ENCODE measurements around the gene TUBG1. TPM values are rescaled to one million over a fixed set of nuclear protein-coding genes. Genes with fewer than 3 reads are reported as not detected.
A peak's percentile ranks its signal among the peaks of the same experiment; 100 is the strongest.

The TUBG1 gene
- total and polyA plus RNA-seq, 10 of the 15 experiments (the other 5 are each of a cell fraction or from before 2014, with no cell fraction given): 40.0 to 256 (median 107) TPM

DNA sequence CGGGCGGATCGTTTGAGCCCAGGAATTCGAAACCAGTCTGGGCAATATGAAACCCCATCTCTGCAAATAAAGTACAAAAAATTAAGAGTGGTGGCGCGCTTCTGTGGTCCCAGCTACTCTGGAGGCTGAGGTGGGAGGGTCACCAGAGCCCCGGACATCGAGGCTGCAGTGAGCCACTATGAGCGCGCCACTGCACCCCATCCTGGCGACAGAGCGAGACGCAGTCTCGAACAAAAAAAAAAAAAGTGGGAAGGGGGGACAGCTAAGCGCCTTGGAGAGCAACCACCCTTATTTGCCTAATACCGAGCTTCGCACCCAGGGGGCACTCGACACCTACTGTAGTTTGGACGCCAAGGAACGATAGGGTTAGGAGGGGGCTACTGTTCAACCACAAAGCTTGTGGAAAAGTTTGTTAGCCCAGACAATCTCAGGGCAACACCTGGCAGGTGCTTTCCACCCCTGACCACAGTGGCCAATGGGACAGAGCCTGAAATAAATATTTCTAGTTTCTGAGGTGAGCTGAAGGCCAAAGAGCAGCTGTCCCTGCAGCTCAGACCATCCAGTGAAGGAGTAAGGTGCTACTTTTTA, 31.1 kb upstream of the TUBG1 start (continued):
- TF ChIP-seq JUNB (IDR thresholded peaks at IDR 0.05) (no peak), SREBF2 (IDR thresholded peaks at IDR 0.05; ENCODE audit: low read length) (no peak), NFIC (IDR thresholded peaks at IDR 0.05; ENCODE audit: low read depth, low read length) (peak; percentile 73), GATAD2B (conservative IDR thresholded peaks at IDR 0.05; ENCODE audit: low read depth) (peak; percentile 77; the same call in 1 of the 2 replicates), SIX5 (IDR thresholded peaks at IDR 0.05; ENCODE audit: low read depth, low read length, severe bottlenecking) (peak; percentile 10), HCFC1 (IDR thresholded peaks at IDR 0.05; ENCODE audit: low read length) (no peak), NR2F1 (conservative IDR thresholded peaks at IDR 0.05) (peak; percentile 94), HDAC6 (IDR thresholded peaks at IDR 0.05; ENCODE audit: unreplicated experiment) (no peak), FOS (IDR thresholded peaks at IDR 0.05; ENCODE audit: borderline replicate concordance, extremely low read depth, insufficient read length) (no peak), RFX5 (IDR thresholded peaks at IDR 0.05; ENCODE audit: low read depth, low read length) (no peak), POU2F2 (IDR thresholded peaks at IDR 0.05; ENCODE audit: borderline replicate concordance, low read depth, low read length) (peak; percentile 63; the same call in 2 of the 3 replicates), ASH2L (IDR thresholded peaks at IDR 0.05; ENCODE audit: borderline replicate concordance, low read depth) (no peak), TAF1 (IDR thresholded peaks at IDR 0.05; ENCODE audit: borderline replicate concordance, low read depth, low read length) (0 out of 2 replicates have a peak, but pooled peaks have one; percentile 4), HDGF (IDR thresholded peaks at IDR 0.05) (no peak), CHD1 (IDR thresholded peaks at IDR 0.05; ENCODE audit: low read depth, low read length) (no peak), MTA2 (IDR thresholded peaks at IDR 0.05; ENCODE audit: low read depth) (peak; percentile 80), EED (IDR thresholded peaks at IDR 0.05; ENCODE audit: low read depth) (peak; percentile 92)
- TF ChIP-seq, protein P1, sequence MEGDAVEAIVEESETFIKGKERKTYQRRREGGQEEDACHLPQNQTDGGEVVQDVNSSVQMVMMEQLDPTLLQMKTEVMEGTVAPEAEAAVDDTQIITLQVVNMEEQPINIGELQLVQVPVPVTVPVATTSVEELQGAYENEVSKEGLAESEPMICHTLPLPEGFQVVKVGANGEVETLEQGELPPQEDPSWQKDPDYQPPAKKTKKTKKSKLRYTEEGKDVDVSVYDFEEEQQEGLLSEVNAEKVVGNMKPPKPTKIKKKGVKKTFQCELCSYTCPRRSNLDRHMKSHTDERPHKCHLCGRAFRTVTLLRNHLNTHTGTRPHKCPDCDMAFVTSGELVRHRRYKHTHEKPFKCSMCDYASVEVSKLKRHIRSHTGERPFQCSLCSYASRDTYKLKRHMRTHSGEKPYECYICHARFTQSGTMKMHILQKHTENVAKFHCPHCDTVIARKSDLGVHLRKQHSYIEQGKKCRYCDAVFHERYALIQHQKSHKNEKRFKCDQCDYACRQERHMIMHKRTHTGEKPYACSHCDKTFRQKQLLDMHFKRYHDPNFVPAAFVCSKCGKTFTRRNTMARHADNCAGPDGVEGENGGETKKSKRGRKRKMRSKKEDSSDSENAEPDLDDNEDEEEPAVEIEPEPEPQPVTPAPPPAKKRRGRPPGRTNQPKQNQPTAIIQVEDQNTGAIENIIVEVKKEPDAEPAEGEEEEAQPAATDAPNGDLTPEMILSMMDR (IDR thresholded peaks at IDR 0.05 in 2 of 3, conservative IDR thresholded peaks at IDR 0.05 in 1 of 3; ENCODE audit: control insufficient read depth in 2 of 3, extremely low read depth in 1 of 3, insufficient read depth in 1 of 3, low read depth in 3 of 3, low read length in 3 of 3): peak; percentile 85 to 89 (median 85)
- TF ChIP-seq, protein P2, sequence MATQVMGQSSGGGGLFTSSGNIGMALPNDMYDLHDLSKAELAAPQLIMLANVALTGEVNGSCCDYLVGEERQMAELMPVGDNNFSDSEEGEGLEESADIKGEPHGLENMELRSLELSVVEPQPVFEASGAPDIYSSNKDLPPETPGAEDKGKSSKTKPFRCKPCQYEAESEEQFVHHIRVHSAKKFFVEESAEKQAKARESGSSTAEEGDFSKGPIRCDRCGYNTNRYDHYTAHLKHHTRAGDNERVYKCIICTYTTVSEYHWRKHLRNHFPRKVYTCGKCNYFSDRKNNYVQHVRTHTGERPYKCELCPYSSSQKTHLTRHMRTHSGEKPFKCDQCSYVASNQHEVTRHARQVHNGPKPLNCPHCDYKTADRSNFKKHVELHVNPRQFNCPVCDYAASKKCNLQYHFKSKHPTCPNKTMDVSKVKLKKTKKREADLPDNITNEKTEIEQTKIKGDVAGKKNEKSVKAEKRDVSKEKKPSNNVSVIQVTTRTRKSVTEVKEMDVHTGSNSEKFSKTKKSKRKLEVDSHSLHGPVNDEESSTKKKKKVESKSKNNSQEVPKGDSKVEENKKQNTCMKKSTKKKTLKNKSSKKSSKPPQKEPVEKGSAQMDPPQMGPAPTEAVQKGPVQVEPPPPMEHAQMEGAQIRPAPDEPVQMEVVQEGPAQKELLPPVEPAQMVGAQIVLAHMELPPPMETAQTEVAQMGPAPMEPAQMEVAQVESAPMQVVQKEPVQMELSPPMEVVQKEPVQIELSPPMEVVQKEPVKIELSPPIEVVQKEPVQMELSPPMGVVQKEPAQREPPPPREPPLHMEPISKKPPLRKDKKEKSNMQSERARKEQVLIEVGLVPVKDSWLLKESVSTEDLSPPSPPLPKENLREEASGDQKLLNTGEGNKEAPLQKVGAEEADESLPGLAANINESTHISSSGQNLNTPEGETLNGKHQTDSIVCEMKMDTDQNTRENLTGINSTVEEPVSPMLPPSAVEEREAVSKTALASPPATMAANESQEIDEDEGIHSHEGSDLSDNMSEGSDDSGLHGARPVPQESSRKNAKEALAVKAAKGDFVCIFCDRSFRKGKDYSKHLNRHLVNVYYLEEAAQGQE (IDR thresholded peaks at IDR 0.05; ENCODE audit: low read depth, low read length): no peak
- TF ChIP-seq, protein P3, sequence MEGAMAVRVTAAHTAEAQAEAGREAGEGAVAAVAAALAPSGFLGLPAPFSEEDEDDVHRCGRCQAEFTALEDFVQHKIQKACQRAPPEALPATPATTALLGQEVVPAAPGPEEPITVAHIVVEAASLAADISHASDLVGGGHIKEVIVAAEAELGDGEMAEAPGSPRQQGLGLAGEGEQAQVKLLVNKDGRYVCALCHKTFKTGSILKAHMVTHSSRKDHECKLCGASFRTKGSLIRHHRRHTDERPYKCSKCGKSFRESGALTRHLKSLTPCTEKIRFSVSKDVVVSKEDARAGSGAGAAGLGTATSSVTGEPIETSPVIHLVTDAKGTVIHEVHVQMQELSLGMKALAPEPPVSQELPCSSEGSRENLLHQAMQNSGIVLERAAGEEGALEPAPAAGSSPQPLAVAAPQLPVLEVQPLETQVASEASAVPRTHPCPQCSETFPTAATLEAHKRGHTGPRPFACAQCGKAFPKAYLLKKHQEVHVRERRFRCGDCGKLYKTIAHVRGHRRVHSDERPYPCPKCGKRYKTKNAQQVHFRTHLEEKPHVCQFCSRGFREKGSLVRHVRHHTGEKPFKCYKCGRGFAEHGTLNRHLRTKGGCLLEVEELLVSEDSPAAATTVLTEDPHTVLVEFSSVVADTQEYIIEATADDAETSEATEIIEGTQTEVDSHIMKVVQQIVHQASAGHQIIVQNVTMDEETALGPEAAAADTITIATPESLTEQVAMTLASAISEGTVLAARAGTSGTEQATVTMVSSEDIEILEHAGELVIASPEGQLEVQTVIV (IDR thresholded peaks at IDR 0.05; ENCODE audit: borderline replicate concordance, partially characterized antibody): no peak
- TF ChIP-seq, protein P4, sequence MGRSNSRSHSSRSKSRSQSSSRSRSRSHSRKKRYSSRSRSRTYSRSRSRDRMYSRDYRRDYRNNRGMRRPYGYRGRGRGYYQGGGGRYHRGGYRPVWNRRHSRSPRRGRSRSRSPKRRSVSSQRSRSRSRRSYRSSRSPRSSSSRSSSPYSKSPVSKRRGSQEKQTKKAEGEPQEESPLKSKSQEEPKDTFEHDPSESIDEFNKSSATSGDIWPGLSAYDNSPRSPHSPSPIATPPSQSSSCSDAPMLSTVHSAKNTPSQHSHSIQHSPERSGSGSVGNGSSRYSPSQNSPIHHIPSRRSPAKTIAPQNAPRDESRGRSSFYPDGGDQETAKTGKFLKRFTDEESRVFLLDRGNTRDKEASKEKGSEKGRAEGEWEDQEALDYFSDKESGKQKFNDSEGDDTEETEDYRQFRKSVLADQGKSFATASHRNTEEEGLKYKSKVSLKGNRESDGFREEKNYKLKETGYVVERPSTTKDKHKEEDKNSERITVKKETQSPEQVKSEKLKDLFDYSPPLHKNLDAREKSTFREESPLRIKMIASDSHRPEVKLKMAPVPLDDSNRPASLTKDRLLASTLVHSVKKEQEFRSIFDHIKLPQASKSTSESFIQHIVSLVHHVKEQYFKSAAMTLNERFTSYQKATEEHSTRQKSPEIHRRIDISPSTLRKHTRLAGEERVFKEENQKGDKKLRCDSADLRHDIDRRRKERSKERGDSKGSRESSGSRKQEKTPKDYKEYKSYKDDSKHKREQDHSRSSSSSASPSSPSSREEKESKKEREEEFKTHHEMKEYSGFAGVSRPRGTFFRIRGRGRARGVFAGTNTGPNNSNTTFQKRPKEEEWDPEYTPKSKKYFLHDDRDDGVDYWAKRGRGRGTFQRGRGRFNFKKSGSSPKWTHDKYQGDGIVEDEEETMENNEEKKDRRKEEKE (IDR thresholded peaks at IDR 0.05): no peak
